ENCODE data around the gene DNHD1.
"Not testable (repeated sequence)": the region's sequence is repeated elsewhere in the genome, so short reads cannot be mapped to it uniquely, and the experiment has no call there.

DNHD1 gene

DNA sequence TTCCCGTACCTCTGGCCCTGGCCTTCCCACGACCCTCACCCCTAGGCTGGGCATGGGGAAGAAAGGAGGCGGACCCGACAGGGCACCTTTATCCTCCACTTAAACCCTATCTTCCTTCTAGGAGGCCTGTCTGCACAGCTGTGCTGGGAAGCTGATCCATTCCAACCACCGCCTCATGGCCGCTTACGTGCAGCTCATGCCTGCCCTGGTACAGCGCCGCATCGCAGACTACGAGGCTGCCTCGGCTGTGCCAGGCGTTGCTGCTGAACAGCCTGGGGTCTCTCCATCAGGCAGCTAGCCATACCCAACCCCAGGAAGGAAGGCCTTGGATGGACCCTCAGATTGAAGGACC, 15.2 kb upstream of the DNHD1 start:
- DNase-seq = peak in 1 of 6 experiments; percentile 12

DNA sequence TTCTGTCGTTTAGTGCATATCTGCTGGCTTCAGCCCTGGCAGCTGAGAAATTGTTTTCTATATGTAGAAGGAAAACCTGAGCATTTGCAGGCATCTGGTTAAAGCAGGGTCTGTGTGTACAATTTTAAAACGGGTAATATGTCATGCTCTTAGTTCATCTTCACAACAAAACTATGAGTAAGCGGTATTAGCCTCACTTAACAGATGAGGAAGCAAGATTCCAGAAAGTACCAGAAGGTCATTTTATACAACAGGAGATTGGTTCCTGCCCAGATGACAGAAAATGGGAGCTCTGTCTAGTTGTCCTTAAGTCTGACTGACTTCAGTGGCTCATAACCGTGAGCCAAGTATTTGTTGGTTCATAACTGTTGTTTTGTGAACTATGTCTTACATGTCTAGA, 14.6 kb upstream of the DNHD1 start:
- DNase-seq = no peak

DNA sequence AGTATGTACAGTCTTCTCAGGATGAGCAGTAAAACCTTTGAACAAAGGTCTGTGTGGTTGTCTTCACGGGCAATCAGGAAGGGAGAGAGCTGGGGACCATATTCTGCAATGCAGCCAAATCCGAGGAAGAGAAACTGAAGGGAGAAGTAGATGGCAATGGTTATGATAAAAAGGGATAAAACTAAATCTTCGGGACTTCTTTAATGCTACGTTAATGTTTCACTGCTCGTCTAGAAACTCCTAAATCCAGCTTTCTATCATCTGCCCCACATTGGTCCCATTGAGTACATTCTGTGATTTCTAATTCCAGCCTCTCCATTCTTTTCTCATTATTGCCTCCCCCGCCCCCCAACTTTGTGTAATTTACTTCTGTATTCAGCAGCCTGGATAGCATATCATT, 14.1 kb upstream of the DNHD1 start:
- DNase-seq = no peak

DNA sequence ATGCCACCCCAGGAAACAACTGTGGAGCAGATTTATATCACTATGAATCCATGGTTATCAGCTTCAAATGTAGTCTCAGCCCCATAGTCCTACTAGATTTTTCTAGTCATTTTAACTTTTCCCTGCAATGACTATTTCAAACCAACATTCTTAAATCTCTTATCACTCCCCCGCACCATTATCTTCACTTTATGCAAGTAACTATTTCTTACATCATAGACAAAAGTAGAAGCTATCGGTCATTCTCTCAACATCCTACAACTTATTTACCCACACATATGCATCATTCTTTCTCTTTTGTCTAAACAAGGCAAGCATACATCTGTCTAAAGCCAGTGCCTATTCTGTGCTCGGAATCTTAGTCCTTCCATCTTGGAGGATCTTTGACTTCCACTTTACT, 11.4 kb upstream of the DNHD1 start:
- DNase-seq = no peak

DNA sequence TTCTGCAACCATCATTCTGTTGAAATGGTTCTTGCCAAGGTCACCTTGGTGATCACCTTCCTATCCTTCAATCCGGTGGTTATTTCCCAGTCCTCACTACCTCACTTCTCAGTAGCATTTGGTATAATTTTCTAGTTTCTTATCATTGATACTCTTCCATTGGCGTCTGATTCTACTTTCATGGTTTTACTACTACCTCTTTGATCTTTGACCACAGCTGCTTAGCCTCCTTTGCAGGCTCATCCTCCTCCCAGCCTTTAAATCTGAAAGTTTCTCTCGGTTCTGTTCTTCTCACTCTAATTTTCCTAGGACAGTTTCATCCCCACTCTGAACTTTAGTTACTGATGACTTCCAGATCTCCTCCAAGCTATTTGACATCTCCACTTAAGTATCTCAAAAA, 10.8 kb upstream of the DNHD1 start:
- no peak for DNase-seq

DNA sequence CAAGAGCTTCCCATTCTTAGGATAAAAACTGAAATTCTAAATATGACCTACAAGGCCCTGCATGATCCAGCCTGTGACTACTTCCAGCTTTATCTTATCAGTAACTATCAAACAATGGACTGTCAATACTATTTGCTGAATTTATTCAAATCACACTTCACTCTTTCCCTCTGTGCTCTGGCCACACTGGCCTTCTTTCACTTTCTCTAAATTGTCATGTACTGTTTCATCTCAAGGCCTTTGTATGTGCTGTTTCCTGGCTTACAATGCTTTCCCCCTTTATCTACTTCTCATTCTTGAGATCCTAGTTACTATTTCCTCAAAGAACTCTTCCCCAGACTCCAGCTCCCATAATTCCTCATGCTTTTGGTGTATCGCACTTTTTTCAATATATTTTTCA, 10.1 kb upstream of the DNHD1 start:
- DNase-seq = no peak

DNA sequence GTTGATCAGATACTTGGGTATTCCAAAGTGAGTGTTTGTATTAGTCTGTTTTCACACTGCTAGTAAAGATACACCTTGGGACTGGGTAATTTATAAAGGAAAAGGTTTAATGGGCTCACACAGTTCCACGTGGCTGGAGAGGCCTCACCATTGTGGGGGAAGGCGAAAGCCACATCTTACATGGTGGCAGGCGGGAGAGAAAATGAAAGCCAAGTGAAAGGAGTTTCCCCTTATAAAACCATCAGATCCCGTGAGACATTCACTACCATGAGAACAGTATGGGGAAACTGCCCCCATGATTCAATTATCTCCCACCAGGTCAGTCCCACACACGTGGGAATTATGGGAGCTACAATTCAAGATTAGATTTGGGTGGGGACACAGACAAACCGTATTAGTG, 8.7 kb upstream of the DNHD1 start:
- no peak for DNase-seq

DNA sequence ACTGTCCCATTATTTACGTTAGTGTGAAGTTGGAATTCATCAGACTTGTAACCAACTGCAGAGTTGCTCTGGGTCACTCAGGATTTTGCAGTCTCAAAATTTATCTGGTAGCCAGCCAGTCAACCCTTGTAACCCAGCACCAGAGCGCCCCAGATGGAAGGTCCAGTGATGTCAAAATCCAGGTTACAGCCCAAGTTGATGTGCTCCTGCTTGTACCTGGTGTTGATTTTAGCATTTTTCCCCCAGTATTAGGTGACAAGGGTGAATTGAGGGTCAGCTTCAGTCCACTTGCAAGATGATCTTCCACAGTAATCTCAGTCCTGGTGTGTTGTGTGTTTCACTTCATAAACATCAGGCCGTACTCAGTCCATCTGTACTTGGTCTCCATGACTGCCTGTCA, 8.3 kb upstream of the DNHD1 start:
- no peak for DNase-seq

DNA sequence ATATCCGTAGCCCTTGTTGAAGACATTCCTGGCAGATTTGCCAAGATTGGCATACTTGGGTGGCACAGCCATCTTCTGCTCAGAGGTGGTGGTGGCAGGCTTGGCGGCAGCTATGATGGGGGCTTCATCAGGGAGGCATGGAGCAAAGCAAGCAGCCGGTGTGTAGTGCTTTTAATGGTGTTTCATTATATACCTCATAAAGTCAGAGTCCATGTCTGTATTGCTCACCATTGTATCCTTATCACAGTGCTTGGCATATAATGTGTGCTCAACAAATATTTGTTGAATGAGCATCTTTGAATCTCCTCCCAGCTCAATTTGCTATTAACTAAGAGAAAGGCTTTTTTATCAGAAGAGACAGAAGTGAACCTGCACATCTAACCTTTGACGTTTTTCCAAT, 7.8 kb upstream of the DNHD1 start:
- DNase-seq = no peak

DNA sequence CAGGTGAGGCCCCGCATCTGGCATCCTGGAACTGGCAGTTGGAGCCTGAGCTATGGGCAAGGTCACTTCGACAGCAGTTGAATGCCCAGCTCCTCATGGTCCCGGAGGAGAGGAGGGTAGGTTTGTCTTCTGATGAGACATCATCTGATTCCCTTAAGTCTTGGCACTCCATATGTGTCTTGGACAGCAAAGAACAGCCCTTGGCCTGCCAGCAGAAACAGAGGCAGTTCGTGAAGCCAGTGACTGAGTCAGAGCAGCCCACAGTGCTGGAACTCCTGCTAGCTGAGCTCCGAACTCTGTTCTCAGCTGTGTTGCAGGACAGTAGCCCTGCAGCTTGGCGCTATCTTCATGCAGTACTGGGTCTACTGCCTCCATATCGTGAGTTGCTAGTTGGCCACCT, 1.0 kb downstream of the DNHD1 start:
- DNase-seq = no peak

DNA sequence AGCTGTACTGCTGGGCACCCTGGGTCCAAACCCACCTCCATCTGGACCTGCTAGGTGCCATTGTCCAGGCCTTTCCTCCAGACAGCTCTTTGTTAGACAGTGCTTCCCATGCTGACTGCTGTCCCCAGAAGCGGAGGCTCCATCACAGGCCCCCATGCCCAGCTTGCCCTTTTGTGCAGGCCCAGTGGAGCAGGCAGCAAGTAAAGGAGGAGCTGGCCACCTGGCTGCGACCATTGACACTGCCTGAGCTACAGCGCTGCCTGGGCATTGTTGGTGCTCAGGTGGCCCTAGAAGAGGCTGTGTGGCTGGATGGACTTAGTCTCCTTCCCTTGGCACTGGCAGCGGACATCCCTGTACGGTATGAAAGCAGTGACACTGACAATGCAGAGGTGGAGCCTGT, 1.5 kb downstream of the DNHD1 start:
- no peak for DNase-seq

DNA sequence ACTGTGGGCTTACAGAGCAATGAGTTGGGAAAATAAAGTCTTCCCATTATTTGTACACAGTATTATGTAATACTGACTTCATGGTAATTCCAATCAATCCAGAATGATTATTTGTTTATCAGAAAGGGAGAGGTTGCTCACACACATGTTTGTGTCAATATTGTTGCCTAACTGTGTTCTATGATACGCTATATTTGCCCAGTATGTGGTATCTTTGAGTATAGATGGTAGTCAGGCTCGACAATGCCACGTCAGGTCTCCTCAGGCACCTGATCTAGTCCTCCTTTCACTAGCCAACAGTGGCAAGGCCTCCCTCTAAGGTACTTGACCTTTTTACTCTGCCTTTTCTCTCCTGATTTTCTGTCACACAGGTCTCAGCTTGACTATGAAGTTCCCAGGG, 5.3 kb downstream of the DNHD1 start:
- no peak for DNase-seq

DNA sequence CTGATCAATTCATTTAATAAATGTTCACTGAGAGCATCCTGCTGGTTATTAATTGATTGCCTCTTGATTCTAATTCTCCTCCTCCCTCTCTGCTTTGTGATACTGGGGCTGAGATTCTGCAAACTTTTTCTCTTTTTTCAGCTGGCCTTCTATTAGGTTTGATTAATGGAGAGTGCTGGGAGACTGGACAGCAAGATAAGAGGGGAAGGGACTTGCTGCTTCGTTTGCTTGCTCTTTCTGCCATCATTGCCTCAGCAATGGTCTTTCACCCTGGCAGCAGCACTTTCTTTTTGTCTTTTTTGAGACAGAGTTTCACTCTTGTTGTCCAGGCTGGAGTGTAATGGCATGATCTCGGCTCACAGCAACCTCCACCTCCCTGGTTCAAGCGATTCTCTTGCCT, 7.1 kb downstream of the DNHD1 start:
- no peak for DNase-seq

DNA sequence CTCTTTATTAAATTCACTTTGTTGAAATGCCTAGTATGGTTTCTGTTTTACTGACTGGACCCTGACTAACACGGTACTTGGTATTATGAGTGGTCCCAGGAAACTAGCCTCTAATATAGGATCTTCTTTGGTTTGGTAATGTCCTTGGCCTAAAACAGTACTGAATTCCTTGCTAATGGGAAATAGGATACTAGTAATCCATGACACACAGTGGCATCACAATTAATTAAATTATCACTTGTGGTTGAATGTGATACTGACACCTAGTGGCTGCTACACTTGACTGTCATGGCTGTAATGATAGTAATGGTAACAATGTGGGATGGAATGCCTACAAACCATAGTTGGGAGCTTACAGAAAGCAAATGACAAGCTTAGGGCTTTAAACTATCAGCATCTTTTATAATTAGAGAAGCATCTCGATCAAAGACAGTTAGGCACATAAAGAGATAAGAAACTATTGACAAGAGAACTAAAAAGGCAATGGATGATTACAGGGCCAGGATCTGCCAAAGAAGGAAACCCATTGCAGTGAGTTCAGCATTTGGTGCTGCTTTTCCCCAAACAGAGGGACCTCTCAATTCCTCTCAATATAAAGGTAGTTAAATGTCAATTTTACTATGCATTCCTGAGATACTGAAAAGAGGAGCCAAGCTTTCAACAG, 8.6 kb downstream of the DNHD1 start:
- peak in 2 of 6 experiments; percentile 23 to 40 for DNase-seq

DNA sequence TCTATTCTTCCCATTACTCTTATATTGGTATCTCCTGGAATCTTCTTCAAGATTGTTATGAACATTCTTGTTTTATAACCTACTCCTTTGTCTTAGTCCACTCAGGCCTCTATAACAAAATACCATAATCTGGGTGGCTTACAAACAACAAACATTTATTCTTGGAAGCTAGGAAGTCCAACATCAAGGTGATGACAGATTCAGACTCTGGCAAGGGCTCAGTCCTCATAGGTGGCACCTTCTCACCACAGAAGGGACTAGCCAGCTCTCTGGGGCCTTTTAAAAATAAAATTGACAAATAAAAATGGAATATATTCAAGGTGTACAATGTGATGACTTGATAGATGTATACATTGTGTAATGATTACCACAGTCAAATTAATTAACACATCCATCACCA, 19.8 kb downstream of the DNHD1 start:
- DNase-seq = no peak

DNA sequence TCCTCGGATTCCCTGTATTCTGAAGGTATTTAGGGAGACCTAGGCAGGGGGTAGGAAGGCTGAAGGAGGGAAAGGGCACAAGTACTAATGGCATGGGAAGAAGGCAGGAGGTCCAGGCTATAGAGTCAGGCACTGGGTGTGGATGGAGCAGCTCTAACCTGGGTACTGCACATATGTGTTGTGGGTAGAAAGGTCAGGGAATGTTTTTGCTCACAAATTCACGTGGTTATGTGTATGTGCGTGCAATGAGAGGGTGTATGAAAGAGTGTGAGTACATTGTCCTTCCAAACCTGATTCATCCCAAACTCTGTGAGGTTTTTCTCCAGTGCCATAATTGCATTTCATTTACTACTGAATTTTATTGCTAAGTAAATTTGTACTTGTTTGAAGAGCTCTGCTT, 23.2 kb downstream of the DNHD1 start:
- DNase-seq = no peak

DNA sequence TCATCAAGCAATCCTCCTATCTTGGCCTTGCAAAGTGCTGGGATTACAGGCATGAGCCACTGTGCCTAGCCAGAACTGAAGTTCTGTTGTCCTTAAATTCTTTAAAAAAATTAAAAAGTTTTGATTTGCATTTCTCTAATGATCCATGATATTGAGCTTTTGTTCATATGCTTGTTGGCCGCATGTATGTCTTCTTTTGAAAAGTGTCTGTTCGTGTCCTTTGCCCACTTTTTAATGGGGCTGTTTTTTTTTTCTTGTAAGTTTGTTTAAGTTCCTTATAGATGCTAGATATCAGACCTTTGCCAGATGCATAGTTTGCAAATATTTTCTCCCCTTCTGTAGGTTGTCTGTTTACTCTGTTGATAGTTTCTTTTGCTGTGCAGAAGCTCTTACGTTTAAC, 24.9 kb downstream of the DNHD1 start:
- DNase-seq = not testable (repeated sequence)

DNA sequence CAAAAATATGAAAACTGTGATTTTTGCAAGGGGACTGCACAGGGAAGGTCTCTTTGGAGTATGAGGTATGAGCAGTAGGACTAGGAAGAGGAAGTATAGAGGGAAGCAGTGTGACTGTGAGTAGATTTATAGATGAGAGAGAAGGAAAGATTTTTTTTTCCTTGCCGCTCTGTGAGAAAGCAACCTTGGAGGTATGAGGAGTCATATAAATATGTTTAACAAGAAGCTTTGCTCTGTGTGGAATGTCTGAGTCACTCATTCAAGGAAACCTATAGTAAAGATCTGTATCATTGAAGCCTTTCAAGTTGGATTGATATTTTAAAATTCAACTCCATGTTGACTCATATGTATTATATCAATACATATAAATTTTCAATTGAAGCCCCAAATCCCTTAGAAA, 26.2 kb downstream of the DNHD1 start:
- no peak for DNase-seq

DNA sequence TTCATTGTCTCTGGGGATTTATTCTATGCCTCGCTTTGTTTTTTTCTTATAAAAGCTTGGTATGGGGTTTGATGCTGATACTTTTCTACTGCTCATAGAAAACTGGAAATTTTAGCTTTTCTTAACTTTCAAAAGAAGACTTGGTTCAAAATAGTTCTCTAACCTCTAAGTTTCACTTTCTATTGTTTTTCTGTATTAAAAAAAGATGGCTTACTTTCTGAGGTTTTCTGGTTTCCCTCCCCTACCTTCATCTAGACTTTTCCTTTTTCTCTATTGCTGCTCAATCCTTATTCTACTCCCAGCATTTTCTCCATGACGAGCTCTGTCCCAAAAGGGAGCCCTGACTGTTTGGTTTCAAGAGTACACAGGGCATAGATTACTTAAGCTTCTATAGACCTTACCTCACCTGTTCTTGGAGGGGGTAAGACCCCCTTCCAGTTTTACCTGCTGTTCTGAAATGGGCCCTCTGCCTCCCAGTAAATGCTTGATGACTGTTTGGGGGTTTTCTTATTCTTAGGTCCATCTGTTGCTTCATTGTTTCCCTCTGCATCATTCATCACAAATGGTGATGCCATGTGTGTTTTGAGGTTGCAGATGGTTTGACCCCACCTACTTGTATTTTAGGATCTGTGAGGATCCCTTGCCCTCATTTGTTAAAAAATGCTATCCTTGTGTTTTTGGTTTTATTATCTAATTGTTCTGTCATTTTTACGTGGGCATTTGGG, 29.5 kb downstream of the DNHD1 start:
- peak in 1 of 6 experiments; percentile 3 for DNase-seq

DNA sequence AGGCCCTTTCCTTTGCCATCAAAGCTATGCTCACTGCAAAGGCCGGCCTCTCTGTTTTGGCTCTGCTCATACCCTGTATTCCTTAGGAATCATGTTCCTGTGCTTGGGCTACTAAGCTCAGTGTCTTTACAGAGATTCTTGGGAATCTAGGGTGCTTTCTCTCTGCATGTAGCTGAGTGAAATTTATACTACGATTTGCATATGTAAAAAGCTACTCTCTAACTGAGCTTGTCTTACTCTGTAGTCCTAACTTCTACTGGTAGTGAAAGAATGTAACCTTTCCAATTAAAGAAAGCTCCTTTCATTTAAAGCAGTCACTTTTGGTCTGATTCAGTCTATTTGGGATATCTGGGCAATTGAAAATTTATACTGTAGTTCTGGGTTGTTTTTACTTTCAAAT, 32.2 kb downstream of the DNHD1 start:
- DNase-seq = no peak

DNA sequence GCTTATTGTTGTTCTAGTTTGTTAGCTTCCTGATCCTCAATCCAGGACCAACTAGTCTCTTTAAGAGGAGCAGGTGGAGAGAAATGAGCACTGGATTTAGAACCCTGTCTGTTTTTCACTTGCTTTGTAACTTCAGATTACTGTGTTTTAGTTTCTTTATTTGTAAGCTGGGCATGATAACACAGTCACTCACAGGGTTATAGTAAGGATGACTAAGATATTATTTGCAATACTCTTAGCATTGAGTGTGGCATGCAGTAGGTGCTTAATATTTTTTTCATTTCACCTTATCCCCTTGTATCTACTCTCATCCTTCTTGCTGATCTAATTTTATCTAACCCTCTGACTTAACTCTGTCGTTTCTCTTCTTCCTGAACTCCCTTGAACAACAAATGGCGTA, 33.8 kb downstream of the DNHD1 start:
- no peak for DNase-seq

DNA sequence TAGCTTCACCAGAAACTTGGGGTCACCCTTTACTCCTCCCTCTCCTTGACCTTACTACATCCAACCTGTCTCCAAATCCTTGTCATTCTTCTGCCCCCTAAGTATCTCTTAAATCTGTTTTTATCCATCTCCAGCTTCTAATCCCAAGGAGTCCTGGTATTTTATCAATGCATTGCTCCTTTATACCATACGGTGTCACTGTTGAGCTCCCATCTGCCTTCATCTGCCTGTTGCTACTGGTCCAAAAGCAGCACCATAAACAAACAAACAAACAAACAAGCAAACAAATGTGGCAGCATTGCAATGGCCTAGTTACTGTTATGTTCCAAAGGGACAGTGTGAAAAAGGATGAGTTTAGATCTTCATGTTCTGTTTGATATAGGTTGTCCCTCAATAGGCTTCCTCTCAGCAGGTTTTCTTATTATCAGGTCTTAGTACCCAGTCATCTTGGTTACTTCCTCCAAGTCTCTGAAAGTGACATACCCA, 34.2 kb downstream of the DNHD1 start:
- peak in 2 of 6 experiments; percentile 46 for DNase-seq

DNA sequence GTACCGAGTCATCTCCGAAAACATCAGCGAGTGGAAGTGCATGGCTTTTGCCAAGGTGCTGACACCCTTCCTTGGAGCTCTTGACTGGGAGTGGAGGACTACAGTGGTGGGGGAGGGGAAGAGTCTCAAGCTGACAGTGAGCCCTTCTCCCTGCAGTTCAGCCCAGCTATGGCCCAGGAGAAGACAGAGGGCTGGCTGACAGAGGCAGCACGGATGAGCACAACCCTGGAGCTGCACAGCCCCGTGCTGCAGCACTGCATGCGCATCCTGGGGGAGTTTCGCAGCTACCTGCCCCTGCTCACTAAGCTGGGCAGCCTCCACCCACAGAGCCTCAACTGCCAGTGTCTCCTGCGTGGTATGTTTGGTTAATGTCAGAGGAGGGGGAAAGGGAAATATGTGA, 41.4 kb downstream of the DNHD1 start:
- DNase-seq = no peak

DNA sequence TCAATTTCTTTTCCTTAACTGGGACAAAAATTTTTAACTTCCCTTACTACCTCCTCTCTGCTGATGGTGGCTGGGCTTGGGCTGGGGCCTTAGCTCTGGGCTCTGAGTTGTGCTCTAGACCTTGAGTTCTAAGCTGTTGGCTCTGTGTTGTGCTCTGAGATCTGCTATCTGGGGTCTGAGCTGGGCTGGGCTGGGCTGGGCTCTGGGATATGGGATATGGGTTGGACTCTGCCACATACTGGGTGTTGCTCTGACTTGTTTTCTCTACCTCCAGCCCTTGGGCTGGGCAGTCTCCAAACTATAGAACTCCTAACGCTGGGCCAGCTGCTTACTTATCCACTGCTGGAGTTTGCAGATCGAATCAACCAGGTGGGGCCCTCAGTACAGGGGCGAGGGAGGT, 41.9 kb downstream of the DNHD1 start:
- DNase-seq = no peak

DNA sequence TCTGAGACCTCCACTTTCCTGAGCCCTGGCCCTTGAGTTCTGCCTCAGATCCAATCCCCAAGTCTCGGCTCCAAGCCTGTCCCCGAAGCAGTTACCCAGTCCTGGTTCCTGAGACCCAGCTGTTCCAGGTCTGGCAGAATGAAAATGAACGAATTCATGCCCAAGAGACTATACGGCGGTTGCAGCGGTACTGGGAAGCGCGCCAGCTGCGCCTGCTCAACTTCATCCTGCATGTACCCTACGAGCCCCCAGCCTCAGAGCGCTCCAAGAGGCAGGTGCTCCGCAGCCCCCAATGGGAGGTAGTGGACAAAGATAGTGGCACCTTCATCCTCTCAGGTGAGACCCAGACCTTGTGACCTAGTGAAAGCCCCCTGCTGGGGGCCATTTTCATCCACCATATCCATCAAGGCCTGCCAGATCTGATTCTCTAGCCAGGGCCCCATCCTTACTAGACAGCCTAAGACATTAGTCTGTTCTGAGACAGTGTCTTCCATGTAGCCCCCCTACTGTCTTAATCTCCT, 42.7 kb downstream of the DNHD1 start:
- no peak for DNase-seq

Measured in stimulated activated naive CD4-positive, alpha-beta T cell (primary cell).